ENCODE measurements around the gene PTPRM. TPM values are rescaled to one million over a fixed set of nuclear protein-coding genes. Genes with fewer than 3 reads are reported as not detected.

The PTPRM gene
- total RNA-seq, 1 donor from 2014 or later = 131 TPM

GRCh38 chr18:7750095-7750663 lies 183.1 kb downstream of the PTPRM start:
- no peak for TF ChIP-seq CTCF (IDR thresholded peaks at IDR 0.05)
- H3K4me3 Mint-ChIP-seq (ENCODE audit: unreplicated experiment) = peak overlapping the region; percentile 49
- no peak for DNase-seq (ENCODE audit: low spot score)
- peaks cover 71% of the 10 kb centered on the region for H3K4me1 Mint-ChIP-seq (ENCODE audit: low read depth)
- peaks cover 15% of the 10 kb centered on the region for H3K36me3 Mint-ChIP-seq (ENCODE audit: low read depth)
- H3K27ac Mint-ChIP-seq (ENCODE audit: unreplicated experiment) = peak overlapping the region; percentile 88
- no peaks in the 10 kb centered on the region for H3K27me3 Mint-ChIP-seq (ENCODE audit: low read depth)
- H3K9me3 Mint-ChIP-seq (ENCODE audit: low read depth) = peaks cover 14% of the 10 kb centered on the region

- TF ChIP-seq CTCF (IDR thresholded peaks at IDR 0.05) = no peak
- DNase-seq (ENCODE audit: low spot score) = no peak
- peaks cover 8% of the 10 kb centered on the region for H3K36me3 Mint-ChIP-seq (ENCODE audit: low read depth)
- H3K4me3 Mint-ChIP-seq (ENCODE audit: unreplicated experiment) = no peak overlapping the region
- peaks cover 77% of the 10 kb centered on the region for H3K4me1 Mint-ChIP-seq (ENCODE audit: low read depth)
- peaks cover 7% of the 10 kb centered on the region for H3K9me3 Mint-ChIP-seq (ENCODE audit: low read depth)
- H3K27me3 Mint-ChIP-seq (ENCODE audit: low read depth) = no peaks in the 10 kb centered on the region
- H3K27ac Mint-ChIP-seq (ENCODE audit: unreplicated experiment) = peak overlapping the region; percentile 88
Measured at GRCh38 chr18:7750966-7751365, 183.8 kb downstream of the PTPRM start.

GRCh38 chr18:7754258-7754657 lies 187.1 kb downstream of the PTPRM start:
- Mint-ChIP-seq H3K9me3 (ENCODE audit: low read depth) (no peaks in the 10 kb centered on the region), H3K36me3 (ENCODE audit: low read depth) (no peaks in the 10 kb centered on the region), H3K4me3 (ENCODE audit: unreplicated experiment) (no peak overlapping the region), H3K4me1 (ENCODE audit: low read depth) (peaks cover 61% of the 10 kb centered on the region), H3K27me3 (ENCODE audit: low read depth) (no peaks in the 10 kb centered on the region), H3K27ac (ENCODE audit: unreplicated experiment) (no peak overlapping the region)
- no peak for TF ChIP-seq CTCF (IDR thresholded peaks at IDR 0.05)
- no peak for DNase-seq (ENCODE audit: low spot score)

GRCh38 chr18:7754725-7755181 lies 187.6 kb downstream of the PTPRM start:
- H3K4me3 Mint-ChIP-seq (ENCODE audit: unreplicated experiment) = no peak overlapping the region

More at GRCh38 chr18:7754725-7755181, 187.6 kb downstream of the PTPRM start:
- TF ChIP-seq CTCF (IDR thresholded peaks at IDR 0.05) = no peak
- DNase-seq (ENCODE audit: low spot score) = no peak
- no peak overlapping the region for H3K27ac Mint-ChIP-seq (ENCODE audit: unreplicated experiment)
- no peaks in the 10 kb centered on the region for H3K9me3 Mint-ChIP-seq (ENCODE audit: low read depth)
- H3K4me1 Mint-ChIP-seq (ENCODE audit: low read depth) = peaks cover 61% of the 10 kb centered on the region
- no peaks in the 10 kb centered on the region for H3K27me3 Mint-ChIP-seq (ENCODE audit: low read depth)
- H3K36me3 Mint-ChIP-seq (ENCODE audit: low read depth) = no peaks in the 10 kb centered on the region
